ELF-1 (cell line): Measurements from ENCODE around the gene PARD3.
A peak's percentile ranks its signal among the peaks of the same experiment; 100 is the strongest.
"Not testable (repeated sequence)": the region's sequence is repeated elsewhere in the genome, so short reads cannot be mapped to it uniquely, and the experiment has no call there.

Experiments
- DNase-seq: peaks from one replicate; pipeline ENCODE4 v3.0.0-alpha.2; 2016; ENCODE audit warnings: low read depth, low spot score

Gene PARD3

DNA sequence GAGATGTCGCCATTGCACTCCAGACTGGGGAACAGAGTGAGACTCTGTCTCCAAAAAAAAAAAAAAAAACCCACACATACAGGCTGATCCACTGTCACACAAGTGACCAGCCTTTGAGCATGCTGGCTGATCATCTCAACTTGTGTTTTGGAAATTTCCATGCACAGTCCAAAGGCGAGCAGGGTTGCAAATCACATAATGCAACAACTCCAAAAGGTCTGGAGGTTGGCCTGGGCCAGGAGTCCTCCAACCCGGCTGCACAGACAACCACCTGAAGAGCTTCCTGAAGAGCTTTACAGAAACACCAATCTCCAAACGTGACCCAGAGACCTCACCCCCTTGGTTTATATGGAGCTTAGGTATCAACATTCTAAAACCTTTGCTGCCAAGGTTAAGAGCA lies 16.4 kb downstream of the PARD3 start:
- no peak for DNase-seq

DNA sequence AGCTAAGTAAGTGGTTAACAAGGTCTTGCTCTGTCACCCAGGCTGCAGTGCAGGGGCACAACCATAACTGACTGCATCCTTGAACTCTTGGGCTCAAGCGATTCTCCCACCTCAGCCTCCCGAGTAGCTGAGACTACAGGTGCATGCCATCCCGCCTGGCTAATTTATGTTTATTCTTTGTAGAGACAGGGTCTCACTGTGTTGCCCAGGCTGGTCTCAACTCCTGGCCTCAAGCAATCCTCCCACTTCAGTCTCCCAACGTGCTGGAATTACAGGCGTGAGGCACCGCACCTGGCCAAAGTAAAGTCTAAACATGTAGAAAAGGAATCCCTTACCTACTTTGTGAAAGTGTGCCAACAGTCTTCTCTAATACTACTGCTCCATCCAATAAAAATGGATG lies 17.9 kb downstream of the PARD3 start:
- DNase-seq: no peak

DNA sequence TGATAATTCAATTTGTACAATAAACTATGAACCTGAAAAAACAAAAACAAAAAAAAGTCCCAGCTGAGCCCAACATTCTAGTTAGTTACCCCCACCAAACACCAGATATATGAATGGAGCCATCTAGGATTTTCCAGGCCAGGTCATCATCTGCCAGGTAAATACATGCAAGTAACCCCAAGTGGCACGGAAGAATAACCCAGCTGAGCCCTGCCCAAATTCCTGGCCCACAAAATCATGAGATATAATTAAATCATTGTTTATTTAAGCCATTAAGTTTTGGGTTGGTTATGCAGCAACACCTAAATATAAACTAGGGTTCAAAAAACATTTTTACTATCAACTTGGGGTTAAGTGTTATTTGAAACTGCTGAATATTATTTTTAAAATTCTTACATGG lies 19.0 kb downstream of the PARD3 start:
- DNase-seq: no peak

DNA sequence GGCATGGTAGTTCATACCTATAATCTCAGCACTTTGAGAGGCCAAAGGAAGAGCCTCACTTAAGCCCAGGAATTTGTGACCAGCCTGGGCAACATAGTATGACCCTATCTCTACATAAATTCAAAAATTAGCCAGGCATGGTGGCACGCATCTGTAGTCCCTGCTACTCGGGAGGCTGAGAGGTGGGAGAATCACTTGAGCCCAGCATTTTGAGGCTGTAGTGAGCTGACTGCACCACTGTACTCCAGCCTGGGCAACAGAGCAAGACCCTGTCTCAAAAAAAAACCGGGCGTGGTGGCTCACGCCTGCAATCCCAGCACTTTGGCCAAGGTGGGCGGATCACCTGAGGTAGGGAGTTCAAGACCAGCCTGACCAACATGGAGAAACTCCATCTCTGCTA lies 19.8 kb downstream of the PARD3 start:
- no peak for DNase-seq

DNA sequence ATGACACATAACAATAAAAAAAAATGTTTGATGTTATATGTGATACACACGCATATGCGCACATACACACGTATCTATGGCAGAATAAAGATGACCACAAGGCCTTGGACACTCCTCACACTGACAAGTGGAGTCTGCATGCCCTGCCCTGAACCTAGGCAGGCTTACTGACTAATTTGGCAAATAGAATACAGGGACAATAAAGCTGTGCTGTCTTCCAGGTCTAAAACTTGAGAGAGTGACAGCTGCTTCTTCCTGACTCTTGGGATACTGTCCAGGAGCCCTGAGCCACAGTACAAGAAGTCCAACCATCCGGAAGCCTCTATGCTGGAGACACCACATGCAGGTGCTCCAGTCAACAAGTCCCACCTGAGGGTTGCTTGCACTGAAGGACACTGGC lies 20.3 kb downstream of the PARD3 start:
- no peak for DNase-seq

DNA sequence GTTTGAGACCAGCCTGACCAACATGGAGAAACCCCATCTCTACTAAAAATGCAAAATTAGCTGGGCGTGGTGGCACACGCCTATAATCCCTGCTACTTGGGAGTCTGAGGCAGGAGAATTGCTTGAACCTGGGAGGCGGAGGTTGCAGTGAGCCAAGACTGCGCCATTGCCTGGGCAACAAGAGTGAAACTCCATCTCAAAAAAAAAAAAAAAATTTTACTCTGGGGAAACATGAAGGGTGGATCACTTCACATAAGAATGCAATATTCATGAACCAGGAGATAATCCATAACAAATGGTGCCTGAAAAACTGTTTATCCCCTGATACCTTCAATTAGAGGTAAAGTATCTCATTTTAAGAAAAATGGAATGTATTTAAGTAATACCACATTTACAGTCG lies 21.5 kb downstream of the PARD3 start:
- DNase-seq: not testable (repeated sequence)

DNA sequence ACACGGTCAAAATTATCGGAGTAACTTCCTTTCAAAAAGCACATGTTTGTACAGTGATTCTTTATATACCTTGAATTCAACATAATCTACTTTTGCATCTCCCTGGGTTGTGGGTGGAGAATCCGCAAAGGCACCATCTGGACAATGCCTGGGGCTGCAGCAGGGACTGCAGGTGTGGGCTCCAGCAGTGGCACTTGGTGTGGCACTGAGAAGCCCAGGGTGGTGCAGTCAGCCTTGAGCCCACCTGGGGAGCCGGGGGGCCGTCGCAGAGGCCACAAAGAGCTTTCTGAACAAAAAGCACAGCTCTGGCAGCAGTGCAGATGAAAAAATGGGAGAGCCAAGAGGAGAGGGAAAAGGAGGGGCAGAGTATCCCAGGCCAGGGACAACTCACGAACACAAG lies 22.2 kb downstream of the PARD3 start:
- DNase-seq: no peak

DNA sequence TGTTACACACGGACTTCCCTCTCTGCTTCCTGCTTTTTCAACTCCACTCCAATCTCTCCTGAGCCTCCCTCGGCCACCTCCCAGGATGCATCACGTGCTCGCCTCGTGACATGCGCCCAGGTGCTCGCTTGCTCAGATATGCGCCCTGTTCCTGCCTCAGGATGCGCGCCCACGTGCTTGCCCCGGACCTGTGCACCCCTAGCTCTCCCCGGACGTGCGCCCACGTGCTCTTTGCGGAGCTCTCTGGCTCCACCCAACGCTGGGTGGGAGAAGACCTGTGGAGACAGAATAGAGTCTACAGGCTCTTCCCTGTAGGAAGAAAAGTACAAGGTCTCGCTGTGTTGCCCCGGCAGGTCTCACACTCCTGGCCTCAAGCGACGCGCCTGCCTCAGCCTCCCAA lies 23.1 kb downstream of the PARD3 start:
- DNase-seq: peak; percentile 36

DNA sequence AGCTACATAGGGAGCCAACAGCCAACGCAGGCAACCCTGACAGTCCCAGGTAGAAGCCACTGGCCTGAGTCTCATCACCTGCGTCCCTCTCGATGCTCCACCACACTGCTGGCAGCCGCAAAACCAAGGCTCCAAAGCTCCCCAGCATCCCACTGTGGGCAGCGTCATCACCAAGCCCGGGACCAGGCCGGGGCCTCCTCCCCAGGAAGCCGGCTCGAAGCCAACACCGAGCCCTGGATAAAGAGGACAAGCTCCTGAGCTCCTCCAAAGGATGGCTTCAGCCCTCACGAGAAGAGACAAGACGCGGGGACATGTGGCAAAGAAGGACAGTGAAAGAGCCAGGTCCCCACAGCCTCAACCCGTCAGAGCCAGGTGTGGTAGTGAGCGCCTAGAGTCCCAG lies 23.9 kb downstream of the PARD3 start:
- DNase-seq: no peak

DNA sequence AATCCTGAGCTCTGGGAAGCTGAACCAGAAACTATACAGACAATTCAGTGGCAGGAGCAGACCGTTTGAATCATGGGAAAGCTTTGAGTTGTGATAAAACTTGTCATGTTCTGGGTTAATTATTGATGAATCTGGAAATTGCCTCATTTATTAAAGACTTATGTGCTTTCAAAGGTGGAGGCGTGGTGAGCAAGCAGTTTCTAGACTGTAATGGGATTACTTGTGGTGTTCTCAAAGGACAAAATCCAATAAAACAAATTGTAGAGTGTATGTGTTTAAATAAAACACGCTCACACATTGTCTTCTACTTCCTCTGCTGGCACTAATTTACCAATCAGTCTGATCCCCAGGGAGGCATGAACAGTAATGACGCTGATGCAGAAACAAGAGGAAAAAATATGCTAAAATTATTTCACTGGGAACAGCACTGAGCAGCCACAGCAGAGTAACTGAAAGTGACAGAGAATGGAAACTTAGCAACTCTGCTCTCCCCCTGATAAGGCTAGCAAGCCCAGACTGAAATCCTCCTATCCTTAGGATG lies 25.1 kb downstream of the PARD3 start:
- no peak for DNase-seq

DNA sequence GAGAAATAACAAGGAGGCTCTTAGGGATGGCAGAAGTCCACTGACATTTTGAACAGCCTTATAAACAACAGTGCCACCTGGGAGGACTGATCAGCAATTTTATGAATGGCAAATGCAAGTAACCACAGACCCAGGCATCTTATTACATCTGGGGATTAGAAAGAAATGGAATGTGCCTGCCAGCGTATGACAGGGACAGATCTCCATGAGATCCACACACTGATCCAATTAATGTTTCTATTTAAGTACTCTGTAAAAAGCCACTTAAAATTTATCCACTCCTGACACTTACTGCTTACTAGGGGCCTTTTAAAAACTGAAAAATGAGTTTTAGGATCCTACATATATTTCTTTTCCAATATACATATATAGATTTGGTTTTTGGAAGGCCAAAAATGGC lies 28.6 kb downstream of the PARD3 start:
- no peak for DNase-seq

DNA sequence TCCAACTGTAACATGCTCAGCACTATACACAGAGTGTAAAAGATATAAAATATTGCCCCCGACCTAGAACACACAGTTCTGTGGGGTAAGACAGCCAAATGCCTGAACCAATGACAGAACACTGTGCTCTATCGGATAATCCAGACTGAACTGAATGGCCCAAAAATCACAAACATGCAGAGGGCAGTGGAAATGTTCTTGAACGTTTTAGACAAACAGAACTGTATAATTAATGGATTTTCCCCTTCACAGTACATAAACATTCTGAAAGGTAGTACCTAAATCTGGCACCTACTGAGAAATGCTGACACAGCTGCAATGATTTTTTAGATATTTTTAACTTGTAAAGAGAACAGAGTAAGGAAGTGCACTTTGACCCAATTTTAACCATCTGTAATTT lies 33.4 kb downstream of the PARD3 start:
- no peak for DNase-seq

DNA sequence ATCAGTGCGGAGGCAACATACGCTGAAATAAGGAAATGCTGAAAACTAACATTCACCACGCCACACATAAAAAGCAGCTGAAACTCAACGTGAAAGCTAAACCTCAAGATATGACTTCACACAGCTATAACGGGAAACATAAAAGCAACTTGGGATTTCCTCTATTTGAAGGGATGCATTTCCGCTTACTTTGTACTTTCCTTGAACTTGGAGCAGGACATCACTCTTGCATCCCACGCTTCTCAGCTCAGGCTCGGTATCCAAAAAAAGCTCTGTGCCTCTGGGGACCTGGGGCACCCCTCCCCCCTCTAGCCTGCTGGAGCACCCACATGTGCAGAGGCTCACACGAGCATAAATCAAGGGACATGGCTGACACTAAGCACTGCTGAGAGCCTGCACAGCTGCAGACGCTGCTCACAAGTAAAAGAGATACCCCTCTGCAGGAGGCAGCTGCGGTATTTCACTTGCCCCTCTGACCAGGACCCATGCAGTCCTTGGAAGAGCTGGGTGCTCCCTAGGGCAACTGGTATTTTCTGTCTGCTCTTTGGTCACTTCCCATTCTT lies 34.2 kb downstream of the PARD3 start:
- no peak for DNase-seq

DNA sequence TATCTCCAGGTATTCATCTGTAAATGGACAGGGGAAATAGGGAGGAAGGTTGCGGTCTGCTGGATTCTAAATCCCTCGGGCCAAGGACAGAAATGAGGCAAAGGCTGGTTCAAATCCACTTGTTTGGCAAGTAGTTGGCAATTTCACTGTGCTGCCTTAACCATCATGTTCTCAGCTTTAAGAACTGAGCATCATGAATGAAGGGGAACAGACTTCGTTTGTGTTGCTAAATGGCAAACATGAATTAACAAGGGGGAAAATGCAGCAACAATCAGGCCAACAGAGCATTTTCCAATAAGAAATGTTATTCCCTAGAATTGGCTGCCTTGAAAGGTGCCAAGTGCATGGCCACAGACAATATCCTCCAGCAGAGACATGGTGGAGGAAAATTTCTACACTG lies 36.9 kb downstream of the PARD3 start:
- no peak for DNase-seq

DNA sequence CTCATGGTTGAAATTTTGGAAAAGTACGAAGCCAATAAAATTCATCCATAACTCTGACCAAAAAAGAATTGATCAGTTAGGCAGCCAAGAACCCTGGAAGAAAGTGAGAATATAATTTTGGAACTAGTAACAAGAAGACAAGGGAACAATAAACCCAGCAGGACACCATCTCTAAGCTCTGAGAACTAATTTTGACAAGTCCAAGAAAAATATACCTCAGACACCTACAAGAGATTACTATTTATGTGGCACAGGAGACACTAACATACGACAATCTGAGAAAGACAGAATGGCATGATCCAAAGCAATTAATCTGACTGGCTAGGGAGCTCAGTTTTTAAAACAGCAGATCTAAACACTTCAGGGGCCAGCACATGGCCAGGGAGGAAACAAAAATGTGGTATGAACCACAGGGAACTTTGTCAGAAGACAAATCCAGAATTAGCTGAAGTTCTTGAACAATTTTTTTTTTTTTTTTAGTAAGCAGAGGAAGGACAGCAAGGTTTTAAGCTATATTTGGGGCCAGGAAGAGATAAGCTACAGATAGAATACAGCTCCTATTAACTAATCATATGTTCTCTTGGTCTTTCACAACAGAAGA lies 38.9 kb downstream of the PARD3 start:
- no peak for DNase-seq

DNA sequence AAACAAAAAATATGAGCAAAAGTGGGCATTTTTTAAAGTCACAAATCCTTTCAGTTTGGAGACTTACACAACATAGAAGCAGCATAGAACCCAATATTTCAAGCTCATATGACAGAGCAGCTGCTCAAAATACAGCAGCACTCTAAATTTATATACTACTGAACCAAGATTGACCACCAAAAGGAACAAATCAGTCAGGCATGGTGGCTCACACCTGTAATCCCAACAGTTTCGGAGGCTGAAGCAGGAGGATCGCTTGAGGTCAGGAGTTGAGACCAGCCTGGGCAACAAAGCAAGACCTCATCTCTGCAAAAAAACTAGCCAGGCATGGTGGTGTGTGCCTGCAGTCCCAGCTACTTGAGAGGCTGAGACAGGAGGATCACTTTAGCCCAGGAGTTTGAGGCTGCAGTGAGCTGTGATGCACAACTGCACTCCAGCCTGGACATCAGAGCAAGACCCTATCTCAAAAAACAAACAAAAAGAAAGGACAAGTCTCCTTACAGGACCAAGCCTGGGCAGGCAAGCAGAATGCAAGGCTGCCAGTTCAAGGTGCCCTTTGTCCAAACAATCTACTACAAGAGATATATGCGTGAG lies 40.0 kb downstream of the PARD3 start:
- no peak for DNase-seq

DNA sequence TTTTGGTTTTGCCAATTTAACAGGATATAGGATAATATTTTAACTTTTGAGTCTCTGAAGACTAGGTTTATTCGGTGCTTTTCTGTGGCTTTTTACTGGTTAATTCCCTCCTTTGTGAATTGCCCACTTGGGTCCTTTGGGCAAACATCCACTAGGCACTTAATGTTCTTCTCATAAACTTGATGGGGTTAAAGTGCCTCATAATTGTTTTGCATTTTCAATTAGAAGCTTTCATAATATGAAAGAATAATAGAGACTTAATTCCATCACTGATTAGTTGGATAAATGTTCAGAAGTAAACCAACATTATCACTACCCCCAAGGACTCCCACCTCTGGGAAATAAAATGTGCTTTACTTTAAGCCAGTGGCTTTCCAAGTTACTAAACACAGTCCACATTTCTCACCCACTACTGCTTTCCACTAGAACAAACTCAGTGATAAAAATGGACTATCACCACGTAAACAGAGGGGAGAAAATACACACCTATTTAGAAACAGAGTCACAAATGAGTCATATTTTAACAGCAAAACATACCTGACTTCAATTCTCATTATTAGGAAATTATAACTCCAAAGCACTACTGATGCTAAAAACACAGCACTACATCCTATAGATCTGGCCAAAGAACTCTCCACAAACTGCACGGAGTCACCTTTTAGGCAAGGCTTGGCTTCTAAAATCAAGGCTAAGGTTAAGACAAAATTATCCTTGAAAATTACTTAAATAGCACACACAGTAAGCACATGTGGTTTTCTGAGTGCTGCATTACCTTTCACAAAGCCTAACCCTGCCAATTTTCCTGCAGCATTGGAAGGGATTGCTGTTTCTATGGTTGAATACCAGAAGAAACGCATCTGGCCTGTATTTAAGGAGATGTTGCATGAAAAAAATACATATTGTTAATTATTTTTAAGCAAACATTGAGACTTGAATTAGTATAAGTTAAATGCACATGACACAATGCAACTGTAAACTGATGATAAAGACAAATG lies 41.2 kb downstream of the PARD3 start:
- DNase-seq: no peak

DNA sequence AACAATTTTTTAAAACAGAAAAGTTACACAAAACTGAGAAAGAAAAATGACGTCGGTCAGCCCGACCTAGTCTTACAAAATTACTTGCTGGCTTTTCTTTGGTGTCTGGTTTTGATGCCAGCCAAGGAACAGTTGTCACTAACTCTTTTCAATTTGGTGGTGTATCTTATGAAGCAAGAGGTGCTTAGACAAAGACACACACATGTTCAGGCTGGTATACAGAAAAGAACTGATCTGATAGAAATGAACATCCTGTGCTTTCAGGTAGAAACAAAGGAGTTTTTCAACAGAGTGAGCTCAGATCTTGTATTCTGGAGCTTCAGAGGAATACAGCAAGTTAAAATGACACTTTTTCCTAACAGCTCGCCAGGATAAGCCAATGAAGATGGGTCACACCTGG lies 43.6 kb downstream of the PARD3 start:
- no peak for DNase-seq

DNA sequence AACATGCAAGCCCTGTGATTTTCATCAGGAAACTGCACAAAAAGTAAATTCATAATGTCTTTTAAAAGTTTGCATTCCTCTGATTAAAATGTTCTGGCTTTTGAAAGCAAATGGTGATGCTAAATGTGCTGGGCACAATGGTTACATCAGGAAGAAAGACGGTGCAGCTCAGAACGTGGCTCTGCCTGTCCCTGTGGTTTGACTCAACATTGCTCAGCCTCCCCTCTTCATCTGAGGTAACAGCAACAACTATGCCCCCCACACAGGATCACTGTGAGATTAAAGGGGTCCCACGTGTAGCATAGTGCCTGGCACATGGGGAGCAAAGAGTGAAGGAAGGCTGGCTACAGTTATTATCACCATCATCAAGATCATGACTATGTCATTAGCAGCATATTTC lies 44.0 kb downstream of the PARD3 start:
- DNase-seq: no peak

DNA sequence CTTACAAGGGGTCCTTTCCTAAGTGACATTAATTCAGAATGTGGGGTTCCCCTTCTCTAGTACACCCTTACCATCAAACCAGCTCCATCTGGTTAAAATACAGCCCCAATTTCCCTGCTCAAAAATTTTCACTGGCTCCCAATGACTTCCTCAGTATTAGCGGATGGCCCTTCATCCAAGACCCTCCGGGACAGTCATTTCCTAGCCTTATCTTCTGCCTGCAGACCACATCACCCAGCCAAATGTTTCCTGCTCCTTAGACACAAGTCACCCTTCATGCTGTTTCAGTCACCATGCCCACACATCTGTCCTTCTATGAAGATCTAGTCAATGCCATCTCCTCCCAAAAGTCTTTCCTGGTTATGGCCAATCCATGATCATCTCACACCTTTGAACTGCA lies 45.2 kb downstream of the PARD3 start:
- no peak for DNase-seq

DNA sequence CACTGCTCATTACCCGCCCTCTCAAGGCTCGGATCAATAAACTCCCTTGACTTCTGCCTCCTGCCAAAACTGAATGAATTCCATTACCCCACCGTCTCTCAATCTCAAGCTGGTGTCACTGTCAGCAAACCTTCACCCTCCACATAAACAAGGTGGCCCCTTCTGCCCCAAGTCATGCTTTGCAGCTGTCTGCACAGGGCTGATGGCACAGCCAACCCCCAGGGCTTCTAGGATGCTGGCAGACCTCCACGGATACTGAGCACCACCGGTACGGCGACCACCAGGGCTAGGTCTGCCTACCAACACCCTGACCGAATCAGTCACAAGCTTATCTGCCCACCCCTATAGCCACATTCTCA lies 46.1 kb downstream of the PARD3 start:
- no peak for DNase-seq

DNA sequence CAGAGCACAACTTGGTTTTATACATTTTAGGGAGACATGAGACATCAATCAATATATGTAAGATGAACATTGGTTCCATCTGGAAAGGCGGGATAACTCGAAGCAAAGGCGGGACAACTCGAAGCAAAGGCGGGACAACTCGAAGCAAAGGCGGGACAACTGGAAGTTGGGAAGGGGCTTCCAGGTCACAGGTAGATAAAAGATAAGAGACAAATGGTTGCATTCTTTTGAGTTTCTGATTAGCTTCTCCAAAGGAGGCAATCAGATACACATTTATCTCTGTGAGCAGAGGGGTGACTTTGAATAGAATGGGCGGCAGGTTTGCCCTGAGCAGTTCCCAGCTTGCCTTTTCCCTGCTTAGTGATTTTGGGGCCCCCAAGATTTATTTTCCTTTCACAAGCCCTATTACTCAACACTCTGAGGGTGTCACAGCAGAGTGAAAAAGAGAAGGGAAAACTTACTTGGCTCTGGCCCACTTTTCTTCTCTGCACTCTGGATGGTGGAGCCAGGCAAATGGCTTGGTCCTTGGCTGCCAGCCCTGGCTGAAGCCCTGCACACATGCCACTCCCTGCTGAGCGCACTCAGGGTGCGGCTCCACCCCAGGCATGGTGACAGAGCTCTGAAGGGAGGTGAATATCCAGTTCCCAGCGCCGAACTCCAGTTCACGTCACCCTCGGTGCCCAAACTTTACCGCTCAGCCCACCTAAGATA lies 46.7 kb downstream of the PARD3 start:
- DNase-seq: no peak
